ENCODE results near the gene CEP76. TPM values are rescaled to one million over a fixed set of nuclear protein-coding genes. Genes with fewer than 3 reads are reported as not detected.
"Not testable (repeated sequence)": the region's sequence is repeated elsewhere in the genome, so short reads cannot be mapped to it uniquely, and the experiment has no call there.

The CEP76 gene
- total RNA-seq, 1 donor from 2014 or later, result 12.4 TPM

DNA sequence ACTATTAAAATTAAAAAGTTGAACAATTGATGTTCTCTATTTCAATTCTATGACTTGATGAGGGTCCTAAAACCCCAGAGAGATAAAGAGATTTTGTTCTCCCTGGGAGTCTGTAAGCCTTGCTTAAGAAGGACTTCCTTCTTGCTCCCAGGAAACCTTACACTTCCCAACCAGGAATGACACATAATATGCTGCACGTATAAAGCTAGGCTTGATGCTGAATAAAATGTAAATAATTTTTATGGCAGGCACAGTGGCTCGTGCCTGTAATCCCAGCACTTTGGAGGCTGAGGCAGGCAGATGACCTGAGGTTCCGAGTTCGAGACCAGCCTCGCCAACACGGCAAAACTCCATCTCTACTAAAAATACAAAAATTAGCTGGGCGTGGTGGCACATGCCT lies 72.4 kb downstream of the CEP76 start:
- no peak for DNase-seq (ENCODE audit: extremely low spot score, unreplicated experiment)
- Mint-ChIP-seq H3K36me3 (peaks cover 3% of the 10 kb centered on the region), H3K27ac (no peak overlapping the region), H3K4me1 (ENCODE audit: unreplicated experiment) (peaks cover 7% of the 10 kb centered on the region), H3K4me3 (no peak overlapping the region), H3K27me3 (no peaks in the 10 kb centered on the region), H3K9me3 (no peaks in the 10 kb centered on the region)
- TF ChIP-seq, protein P1, sequence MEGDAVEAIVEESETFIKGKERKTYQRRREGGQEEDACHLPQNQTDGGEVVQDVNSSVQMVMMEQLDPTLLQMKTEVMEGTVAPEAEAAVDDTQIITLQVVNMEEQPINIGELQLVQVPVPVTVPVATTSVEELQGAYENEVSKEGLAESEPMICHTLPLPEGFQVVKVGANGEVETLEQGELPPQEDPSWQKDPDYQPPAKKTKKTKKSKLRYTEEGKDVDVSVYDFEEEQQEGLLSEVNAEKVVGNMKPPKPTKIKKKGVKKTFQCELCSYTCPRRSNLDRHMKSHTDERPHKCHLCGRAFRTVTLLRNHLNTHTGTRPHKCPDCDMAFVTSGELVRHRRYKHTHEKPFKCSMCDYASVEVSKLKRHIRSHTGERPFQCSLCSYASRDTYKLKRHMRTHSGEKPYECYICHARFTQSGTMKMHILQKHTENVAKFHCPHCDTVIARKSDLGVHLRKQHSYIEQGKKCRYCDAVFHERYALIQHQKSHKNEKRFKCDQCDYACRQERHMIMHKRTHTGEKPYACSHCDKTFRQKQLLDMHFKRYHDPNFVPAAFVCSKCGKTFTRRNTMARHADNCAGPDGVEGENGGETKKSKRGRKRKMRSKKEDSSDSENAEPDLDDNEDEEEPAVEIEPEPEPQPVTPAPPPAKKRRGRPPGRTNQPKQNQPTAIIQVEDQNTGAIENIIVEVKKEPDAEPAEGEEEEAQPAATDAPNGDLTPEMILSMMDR (conservative IDR thresholded peaks at IDR 0.05), result no peak

DNA sequence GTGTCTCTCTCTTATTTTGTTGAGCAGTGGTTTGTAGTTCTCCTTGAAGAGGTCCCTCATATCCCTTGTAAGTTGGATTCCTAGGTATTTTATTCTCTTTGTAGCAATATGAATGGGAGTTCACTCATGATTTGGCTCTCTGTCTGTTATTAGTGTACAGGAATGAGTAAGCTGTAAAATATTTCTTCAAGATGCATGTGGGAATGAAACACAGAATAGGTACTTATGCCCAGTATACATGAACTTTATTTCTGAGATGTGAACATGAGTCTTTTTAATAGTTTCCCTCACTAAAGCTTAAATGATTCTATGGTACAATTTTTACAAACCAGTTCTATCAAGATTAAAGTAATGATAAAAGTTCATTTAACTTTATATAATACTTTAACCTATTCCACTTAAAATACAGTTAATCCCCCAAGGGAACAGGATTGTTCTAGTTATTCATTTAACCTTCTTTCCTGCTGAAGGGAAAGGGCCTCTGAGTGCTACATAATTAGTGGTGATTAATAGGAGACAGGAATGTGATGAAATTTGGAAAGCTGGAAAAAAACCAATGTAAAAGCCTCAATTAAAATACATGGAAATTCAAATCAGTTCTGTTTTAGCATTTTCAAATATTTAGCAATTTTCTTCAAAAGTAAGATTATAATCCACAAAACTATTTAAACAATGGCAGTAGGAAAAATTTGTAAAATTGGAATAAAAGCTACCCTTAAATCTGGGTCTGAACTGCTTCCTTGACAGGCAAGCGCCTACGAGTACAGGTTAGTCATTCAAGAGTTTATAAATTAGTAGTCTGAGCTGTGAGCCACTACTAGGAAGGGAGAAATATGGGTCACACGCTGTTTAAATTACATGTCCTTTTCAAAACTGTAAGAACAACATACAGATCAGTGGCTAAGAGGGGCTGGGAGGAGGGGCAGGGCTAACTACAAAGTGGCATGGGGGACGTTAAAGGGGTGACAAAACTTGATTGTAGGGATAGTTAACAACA lies 73.5 kb downstream of the CEP76 start:
- peaks cover 3% of the 10 kb centered on the region for H3K36me3 Mint-ChIP-seq
- no peak overlapping the region for H3K4me3 Mint-ChIP-seq
- no peaks in the 10 kb centered on the region for H3K27me3 Mint-ChIP-seq
- no peaks in the 10 kb centered on the region for H3K9me3 Mint-ChIP-seq
- peaks cover 7% of the 10 kb centered on the region for H3K4me1 Mint-ChIP-seq (ENCODE audit: unreplicated experiment)
- DNase-seq (ENCODE audit: extremely low spot score, unreplicated experiment), result no peak
- H3K27ac Mint-ChIP-seq, result no peak overlapping the region
- TF ChIP-seq, protein P1 (conservative IDR thresholded peaks at IDR 0.05), result no peak

DNA sequence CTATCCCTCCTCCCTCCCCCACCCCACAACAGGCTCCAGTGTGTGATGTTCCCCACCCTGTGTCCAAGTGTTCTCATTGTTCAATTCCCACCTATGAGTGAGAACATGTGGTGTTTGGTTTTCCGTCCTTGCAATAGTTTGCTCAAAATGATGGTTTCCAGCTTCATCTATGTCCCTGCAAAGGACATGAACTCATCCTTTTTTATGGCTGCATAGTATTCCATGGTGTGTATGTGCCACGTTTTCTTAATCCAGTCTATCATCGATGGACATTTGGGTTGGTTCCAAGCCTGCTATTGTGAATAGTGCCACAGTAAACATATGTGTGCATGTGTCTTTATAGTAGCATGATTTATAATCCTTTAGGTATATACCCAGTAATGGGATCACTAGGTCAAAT lies 75.3 kb downstream of the CEP76 start:
- not testable (repeated sequence) for H3K27me3 Mint-ChIP-seq

DNA sequence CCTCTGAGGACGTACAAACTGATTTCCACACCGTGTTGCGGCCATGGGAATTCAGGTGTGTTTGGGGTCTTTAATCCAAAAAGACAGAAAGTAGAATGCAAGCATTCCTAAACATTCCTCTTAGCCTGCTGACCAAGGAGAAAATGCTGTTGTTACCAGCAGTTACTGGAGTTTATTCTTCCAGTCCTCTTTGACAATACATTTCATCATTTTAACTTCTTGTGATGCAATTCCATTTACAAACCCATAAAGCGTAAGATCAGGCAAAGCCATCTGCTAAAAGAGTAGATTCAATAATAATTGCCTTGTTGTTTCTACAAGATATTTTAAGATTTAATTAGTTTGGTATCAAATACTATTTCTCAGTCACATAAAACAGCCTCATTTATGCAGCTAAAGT lies 77.3 kb downstream of the CEP76 start:
- H3K36me3 Mint-ChIP-seq, result peaks cover 7% of the 10 kb centered on the region
- TF ChIP-seq, protein P1 (conservative IDR thresholded peaks at IDR 0.05), result no peak
- no peaks in the 10 kb centered on the region for H3K27me3 Mint-ChIP-seq
- H3K4me3 Mint-ChIP-seq, result no peak overlapping the region
- no peak for DNase-seq (ENCODE audit: extremely low spot score, unreplicated experiment)
- no peak overlapping the region for H3K27ac Mint-ChIP-seq
- H3K9me3 Mint-ChIP-seq, result no peaks in the 10 kb centered on the region
- H3K4me1 Mint-ChIP-seq (ENCODE audit: unreplicated experiment), result peaks cover 7% of the 10 kb centered on the region

More for the DNA sequence above, 75.3 kb downstream of the CEP76 start:
- not testable (repeated sequence) for DNase-seq (ENCODE audit: extremely low spot score, unreplicated experiment); H3K4me1 Mint-ChIP-seq (ENCODE audit: unreplicated experiment); H3K4me3 Mint-ChIP-seq; H3K27ac Mint-ChIP-seq; H3K9me3 Mint-ChIP-seq; H3K36me3 Mint-ChIP-seq

Other genes with a start within 250 kb of the CEP76 start
- gene SPIRE1, start 44.6 kb downstream of the CEP76 start, total RNA-seq (ENCODE audit: low replicate concordance), result 11.8 and 25.2 TPM in 2 replicates
- 57.8 and 59.0 TPM in 2 replicates for gene PSMG2, start 319 bp upstream of the CEP76 start, total RNA-seq (ENCODE audit: low replicate concordance)
- 31.4 and 32.7 TPM in 2 replicates for gene PTPN2, start 181.5 kb upstream of the CEP76 start, total RNA-seq (ENCODE audit: low replicate concordance)
- 38.8 and 39.1 TPM in 2 replicates for gene SEH1L, start 245.3 kb upstream of the CEP76 start, total RNA-seq (ENCODE audit: low replicate concordance)